Ishikawa (cell line): ENCODE measurements around the gene U2SURP.

ENCODE experiments used
- CEBPB ChIP-seq: IDR thresholded peaks from 2 replicates; pipeline ENCODE4 v1.6.1; 2012
- CREB1 ChIP-seq: IDR thresholded peaks from 2 replicates; pipeline ENCODE4 v1.6.1; 2012; ENCODE audit warnings: low read depth
- EGR1 ChIP-seq: IDR thresholded peaks from 2 replicates; pipeline ENCODE4 v1.6.1; 2012
- EP300 ChIP-seq: IDR thresholded peaks from 2 replicates; pipeline ENCODE4 v1.6.1; 2012; ENCODE audit warnings: borderline replicate concordance
- FOXM1 ChIP-seq: IDR thresholded peaks from 2 replicates; pipeline ENCODE4 v1.6.1; 2012; ENCODE audit warnings: low read depth, borderline replicate concordance
- MAX ChIP-seq: IDR thresholded peaks from 2 replicates; pipeline ENCODE4 v1.6.1; 2012
- NFIC ChIP-seq: IDR thresholded peaks from 2 replicates; pipeline ENCODE4 v1.6.1; 2012
- RAD21 ChIP-seq: IDR thresholded peaks from 2 replicates; pipeline ENCODE4 v1.6.1; 2012; ENCODE audit warnings: low read depth
- REST ChIP-seq: IDR thresholded peaks from 2 replicates; pipeline ENCODE4 v1.6.1; 2012; ENCODE audit warnings: low read depth, mild to moderate bottlenecking
- TAF1 ChIP-seq: IDR thresholded peaks from 2 replicates; pipeline ENCODE4 v1.6.1; 2012; ENCODE audit warnings: low read depth, mild to moderate bottlenecking
- TCF12 ChIP-seq: IDR thresholded peaks from 2 replicates; pipeline ENCODE4 v1.6.1; 2012; ENCODE audit warnings: low read depth
- TEAD4 ChIP-seq: IDR thresholded peaks from 2 replicates; pipeline ENCODE4 v1.6.1; 2012
- USF1 ChIP-seq: IDR thresholded peaks from 2 replicates; pipeline ENCODE4 v1.6.1; 2012
- YY1 ChIP-seq: IDR thresholded peaks from 2 replicates; pipeline ENCODE4 v1.6.1; 2012; ENCODE audit warnings: low read depth
- ZBTB7A ChIP-seq: IDR thresholded peaks from 2 replicates; pipeline ENCODE4 v1.6.1; 2012; ENCODE audit warnings: low read depth

Gene U2SURP

GRCh38 chr3:143002083-143002712, 828 bp downstream of the U2SURP start:
- TF ChIP-seq YY1 (no peak), REST (no peak), ZBTB7A (no peak), USF1 (peak; percentile 29; the same call in 1 of the 2 replicates), MAX (peak; percentile 76)

GRCh38 chr3:143002727-143003126, 1.4 kb downstream of the U2SURP start:
- TF ChIP-seq TAF1 (no peak), TEAD4 (no peak), TCF12 (no peak), NFIC (no peak), CEBPB (no peak), ZBTB7A (no peak), USF1 (no peak), FOXM1 (no peak), YY1 (no peak)

- no peak for TF ChIP-seq RAD21
- no peak for TF ChIP-seq TAF1
- TF ChIP-seq TEAD4: no peak
- TF ChIP-seq YY1: no peak
- no peak for TF ChIP-seq NFIC
- no peak for TF ChIP-seq TCF12
- no peak for TF ChIP-seq MAX
- no peak for TF ChIP-seq REST
- TF ChIP-seq FOXM1: no peak
- no peak for TF ChIP-seq USF1
- no peak for TF ChIP-seq CREB1
- TF ChIP-seq EP300: no peak
- no peak for TF ChIP-seq ZBTB7A
- no peak for TF ChIP-seq EGR1
- no peak for TF ChIP-seq CEBPB
Observed at GRCh38 chr3:143004823-143005222, 3.5 kb downstream of the U2SURP start.

- TF ChIP-seq CREB1 (no peak), ZBTB7A (no peak), CEBPB (no peak), TCF12 (no peak), TEAD4 (no peak), MAX (no peak), EGR1 (no peak), REST (no peak), RAD21 (no peak), FOXM1 (no peak), TAF1 (no peak), EP300 (no peak), NFIC (no peak), USF1 (no peak), YY1 (no peak)
Observed at GRCh38 chr3:143010024-143010423, 8.7 kb downstream of the U2SURP start.
